Endothelial cell of umbilical vein (primary cell): ENCODE measurements around the gene DGCR8. TPM values are rescaled to one million over a fixed set of nuclear protein-coding genes. Genes with fewer than 3 reads are reported as not detected.

ENCODE experiments used
- BruUV-seq: library from RNA; stranded (reverse); fragments of 400-500 nt; replicated peaks from 2 replicates; lab custom pipeline; 2021; lab: Mats Ljungman, UMichigan
- CTCF ChIA-PET: fragments of 300-600, 350-600 bp; sonication (Branson Sonifier 250); formaldehyde crosslinking; loops from one replicate; lab custom pipeline; 2021; ENCODE audit warnings: antibody characterized with exemption, inconsistent platforms; lab: Charles Lee
- POLR2A ChIA-PET: fragments of 300-600, 350-600 bp; sonication (Branson Sonifier 250); formaldehyde crosslinking; loops from one replicate; lab custom pipeline; 2021; ENCODE audit warnings: antibody characterized with exemption, inconsistent platforms; lab: Charles Lee
- DNase-seq: peaks from one replicate; pipeline ENCODE4 v3.0.0-alpha.2; 2011; ENCODE audit warnings: low read depth, low spot score
- FAIRE-seq: peaks from 2 replicates; lab custom pipeline; 2011; peaks lifted over from hg19 to GRCh38; lab: Jason Lieb, UNC
- H2AFZ ChIP-seq: 2 replicates; pipeline ENCODE4 v1.6.0; 2012; ENCODE audit warnings: low read depth, low read length, control low read depth, inconsistent platforms
- H3K27ac ChIP-seq: 2 replicates; pipeline ENCODE4 v1.5.1; 2011; ENCODE audit warnings: low read depth, mild to moderate bottlenecking, control low read depth, low read length, moderate library complexity; ENCODE audit not compliant: insufficient read depth
- H3K27me3 ChIP-seq, 2 experiments: 2 replicates each; pipeline versions ENCODE4 v1.6.0 to v1.6.1; 2011; ENCODE audit warnings: low read length in 2 of 2, mixed read lengths in 1 of 2; ENCODE audit not compliant: control insufficient read depth in 2 of 2, insufficient read depth in 2 of 2
- H3K36me3 ChIP-seq, 2 experiments: 2 replicates in 1 of 2; 3 replicates in 1 of 2; pipeline ENCODE4 v1.5.1; 2011; ENCODE audit warnings: low read length in 2 of 2, mild to moderate bottlenecking in 1 of 2, moderate library complexity in 1 of 2; ENCODE audit not compliant: control insufficient read depth in 2 of 2, insufficient read depth in 2 of 2; ENCODE audit errors: extremely low read depth in 1 of 2
- H3K4me1 ChIP-seq: 3 replicates; pipeline ENCODE4 v1.5.1; 2011; ENCODE audit warnings: mild to moderate bottlenecking, low read length; ENCODE audit not compliant: control insufficient read depth, insufficient read depth; ENCODE audit errors: extremely low read depth
- H3K4me2 ChIP-seq: 2 replicates; pipeline ENCODE4 v1.6.1; 2011; ENCODE audit warnings: low read length, control low read depth, mixed read lengths; ENCODE audit not compliant: insufficient read depth
- H3K4me3 ChIP-seq, 3 experiments: fragments of 200-600 bp in 1 of 3; sonication (generic), shearing (Covaris generic) in 1 of 3; replicated peaks in 1 of 3; 2 replicates each; pipeline ENCODE4 v1.5.1; 2011 to 2016; ENCODE audit warnings: control low read depth in 3 of 3, low read length in 3 of 3, mild to moderate bottlenecking in 2 of 3, inconsistent platforms in 1 of 3, low read depth in 1 of 3, moderate library complexity in 1 of 3; ENCODE audit not compliant: insufficient read depth in 1 of 3
- H3K79me2 ChIP-seq: 2 replicates; pipeline ENCODE4 v1.6.0; 2012; ENCODE audit warnings: low read length, inconsistent platforms; ENCODE audit not compliant: control insufficient read depth, insufficient read depth
- H3K9ac ChIP-seq: replicated peaks from 2 replicates; pipeline ENCODE3; 2011; ENCODE audit warnings: low read length, control low read depth; ENCODE audit not compliant: insufficient read depth; ENCODE audit errors: extremely low read depth
- H3K9me1 ChIP-seq: replicated peaks from 3 replicates; pipeline ENCODE4 v1.6.0; 2011; ENCODE audit warnings: mild to moderate bottlenecking, low read length; ENCODE audit not compliant: control insufficient read depth, insufficient read depth; ENCODE audit errors: extremely low read depth
- H3K9me3 ChIP-seq: replicated peaks from 2 replicates; pipeline ENCODE4 v1.5.1; 2012; ENCODE audit warnings: low read length, inconsistent platforms; ENCODE audit not compliant: control insufficient read depth, insufficient read depth
- H4K20me1 ChIP-seq: replicated peaks from 2 replicates; pipeline ENCODE3; 2011; ENCODE audit warnings: mild to moderate bottlenecking, low read length; ENCODE audit not compliant: control insufficient read depth, insufficient read depth; ENCODE audit errors: extremely low read depth
- CTCF ChIP-seq, 2 donors: IDR thresholded peaks; 1 replicate in 1 of 2; 2 replicates in 1 of 2; pipeline ENCODE4 v1.5.1; 2011; ENCODE audit warnings: low read length in 2 of 2, mild to moderate bottlenecking in 2 of 2, moderate library complexity in 2 of 2, control low read depth in 1 of 2, inconsistent platforms in 1 of 2, low read depth in 1 of 2; ENCODE audit not compliant: insufficient read depth in 1 of 2; ENCODE audit errors: extremely low read depth in 1 of 2
- EZH2 ChIP-seq: IDR thresholded peaks from 2 replicates; pipeline ENCODE4 v1.6.1; 2012; ENCODE audit warnings: borderline replicate concordance, low read depth, mild to moderate bottlenecking, moderate library complexity, low read length, inconsistent platforms; ENCODE audit not compliant: severe bottlenecking
- FOS ChIP-seq: IDR thresholded peaks from 2 replicates; pipeline ENCODE4 v1.6.1; 2011; ENCODE audit warnings: mild to moderate bottlenecking, low read length, moderate library complexity, borderline replicate concordance; ENCODE audit not compliant: insufficient read depth
- JUN ChIP-seq: IDR thresholded peaks from 2 replicates; pipeline ENCODE4 v1.6.1; 2011; ENCODE audit warnings: borderline replicate concordance, low read depth; ENCODE audit not compliant: insufficient read length, insufficient read depth
- MAX ChIP-seq: IDR thresholded peaks from 2 replicates; pipeline ENCODE4 v1.6.1; 2011; ENCODE audit not compliant: insufficient read depth, insufficient read length
- POLR2AphosphoS5 ChIP-seq: IDR thresholded peaks from 2 replicates; pipeline ENCODE4 v1.6.1; 2012; ENCODE audit warnings: low read depth, mild to moderate bottlenecking, control low read depth, low read length, moderate library complexity; ENCODE audit not compliant: insufficient read depth
- dilution Hi-C: fragments of 300-500 bp; cut with MboI; formaldehyde crosslinking; loops from one replicate; pipeline ENCODE4 v1.15.0; 2019; ENCODE audit warnings: low sequenced_read_pairs; ENCODE audit not compliant: extremely low pct_ligation_motif_present
- intact Hi-C: fragments of 100-400 bp; cut with micrococcal nuclease; formaldehyde crosslinking; loops from one replicate; pipeline ENCODE4 v1.10.0; 2022
- polyA plus RNA-seq, 4 experiments: library from polyadenylated mRNA; depleted of rRNA in 3 of 4; stranded (reverse) in 3 of 4; unstranded in 1 of 4; fragments of >200 nt; gene quantifications; 2 replicates each; pipeline versions ENCODE4 v1.2.1 to v1.2.3, GENCODE V29; 2011 to 2012; ENCODE audit warnings: missing spikeins in 1 of 4
- total RNA-seq: library from RNA; stranded (reverse); gene quantifications from 2 replicates; pipeline ENCODE4 v1.2.3, GENCODE V29; 2021

The DGCR8 gene
- total and polyA plus RNA-seq, 2 donors (not counting 3 experiments of a cell fraction or from before 2014, with no cell fraction given) = 32.7 to 64.2 TPM

- no TSS peak for BruUV-seq
- peaks cover 2% of the 10 kb centered on the region for H4K20me1 ChIP-seq
- dilution Hi-C loops = no loop called here
Measured at GRCh38 chr22:20089226-20089976, 9.4 kb downstream of the DGCR8 start.

More at GRCh38 chr22:20089226-20089976, 9.4 kb downstream of the DGCR8 start:
- intact Hi-C loops = no loop called here
- H2AFZ ChIP-seq = no peak overlapping the region
- H3K4me2 ChIP-seq = no peak overlapping the region
- no peak overlapping the region for H3K4me3 ChIP-seq
- POLR2A ChIA-PET = no interaction called here
- H3K36me3 ChIP-seq = peaks cover 54 to 78% of the 10 kb centered on the region in 2 experiments
- CTCF ChIA-PET = no interaction called here
- FAIRE-seq (no peak), DNase-seq (no peak)
- no peaks in the 10 kb centered on the region for H3K4me1 ChIP-seq
- peaks cover 63% of the 10 kb centered on the region for H3K79me2 ChIP-seq
- H3K27ac ChIP-seq = no peak overlapping the region
- H3K27me3 ChIP-seq = no peaks in the 10 kb centered on the region
- H3K9me3 ChIP-seq = no peaks in the 10 kb centered on the region
- H3K9me1 ChIP-seq = no peaks in the 10 kb centered on the region
- H3K9ac ChIP-seq = no peak overlapping the region
- no peak for TF ChIP-seq EZH2
- TF ChIP-seq FOS = no peak
- TF ChIP-seq POLR2AphosphoS5 = no peak
- TF ChIP-seq MAX = no peak
- no peak for TF ChIP-seq JUN
- no peak for TF ChIP-seq CTCF (IDR thresholded peaks at IDR 0.05; ENCODE audit: extremely low read depth in 1 of 2, insufficient read depth in 1 of 2, low read depth in 1 of 2, low read length in 2 of 2)
